ENCODE data around the gene GREB1L. TPM values are rescaled to one million over a fixed set of nuclear protein-coding genes. Genes with fewer than 3 reads are reported as not detected.
"Not testable (repeated sequence)": the region's sequence is repeated elsewhere in the genome, so short reads cannot be mapped to it uniquely, and the experiment has no call there.

Gene GREB1L
- total RNA-seq, 2 donors from 2014 or later = 0.52 to 3.0 TPM

- Histone ChIP-seq H3K9me3 (no peaks in the 10 kb centered on the region), H3K4me3 (no peak overlapping the region), H3K27ac (no peak overlapping the region), H3K27me3 (no peaks in the 10 kb centered on the region), H3K4me1 (no peaks in the 10 kb centered on the region), H3K36me3 (replicated peaks in 1 of 2; ENCODE audit: insufficient read depth in 1 of 2, low read depth in 2 of 2) (no peaks in the 10 kb centered on the region)
- ATAC-seq (no peak), DNase-seq (no peak)
- WGBS, 2 donors = 87 to 92% methylated on average over 2 of the region's 2 CpGs
- intact Hi-C loops (cut with DNase I) = no loop called here
- no peak for TF ChIP-seq CTCF (IDR thresholded peaks at IDR 0.05)
- TF ChIP-seq POLR2A (IDR thresholded peaks at IDR 0.05) = no peak
Measured at GRCh38 chr18:21366896-21367295, 124.9 kb downstream of the GREB1L start.

GRCh38 chr18:21369146-21369545, 127.1 kb downstream of the GREB1L start:
- no peak overlapping the region for H3K4me3 ChIP-seq
- H3K27me3 ChIP-seq = no peaks in the 10 kb centered on the region
- no peak overlapping the region for H3K27ac ChIP-seq
- intact Hi-C loops (cut with DNase I) = no loop called here
- H3K4me1 ChIP-seq = no peaks in the 10 kb centered on the region
- H3K36me3 ChIP-seq (replicated peaks in 1 of 2; ENCODE audit: insufficient read depth in 1 of 2, low read depth in 2 of 2) = no peaks in the 10 kb centered on the region
- no peak for ATAC-seq
- WGBS, 2 donors = 44 to 54% methylated on average over 4 of the region's 4 CpGs
- no peak for TF ChIP-seq POLR2A (IDR thresholded peaks at IDR 0.05)
- no peak for TF ChIP-seq CTCF (IDR thresholded peaks at IDR 0.05)
- H3K9me3 ChIP-seq = no peaks in the 10 kb centered on the region
- no peak for DNase-seq

GRCh38 chr18:21369597-21369996, 127.6 kb downstream of the GREB1L start:
- H3K27ac ChIP-seq; H3K36me3 ChIP-seq (replicated peaks in 1 of 2; ENCODE audit: insufficient read depth in 1 of 2, low read depth in 2 of 2); H3K4me3 ChIP-seq; H3K9me3 ChIP-seq; ATAC-seq; H3K27me3 ChIP-seq; intact Hi-C loops (cut with DNase I); H3K4me1 ChIP-seq; DNase-seq: not testable (repeated sequence)
- 91 to 98% methylated on average over 7 of the region's 7 CpGs for WGBS, 2 donors

- Histone ChIP-seq H3K9me3 (no peaks in the 10 kb centered on the region), H3K36me3 (replicated peaks in 1 of 2; ENCODE audit: insufficient read depth in 1 of 2, low read depth in 2 of 2) (no peaks in the 10 kb centered on the region), H3K4me1 (no peaks in the 10 kb centered on the region), H3K27ac (no peak overlapping the region), H3K4me3 (no peak overlapping the region), H3K27me3 (no peaks in the 10 kb centered on the region)
- WGBS, 2 donors = 74 to 85% methylated on average over 1 of the region's 1 CpG
- DNase-seq (no peak), ATAC-seq (no peak)
- intact Hi-C loops (cut with DNase I) = no loop called here
- no peak for TF ChIP-seq CTCF (IDR thresholded peaks at IDR 0.05)
- TF ChIP-seq POLR2A (IDR thresholded peaks at IDR 0.05) = no peak
Measured at GRCh38 chr18:21383031-21383430, 141.0 kb downstream of the GREB1L start.

GRCh38 chr18:21386523-21387240, 144.7 kb downstream of the GREB1L start:
- H3K4me3 ChIP-seq = no peak overlapping the region
- TF ChIP-seq CTCF (IDR thresholded peaks at IDR 0.05) (no peak), POLR2A (IDR thresholded peaks at IDR 0.05) (no peak)
- DNase-seq (no peak), ATAC-seq (no peak)
- H3K4me1 ChIP-seq = no peaks in the 10 kb centered on the region
- intact Hi-C loops (cut with DNase I) = no loop called here
- no peak overlapping the region for H3K27ac ChIP-seq
- no peaks in the 10 kb centered on the region for H3K27me3 ChIP-seq
- WGBS, 2 donors = 75 to 80% methylated on average over 11 of the region's 11 CpGs
- H3K36me3 ChIP-seq (replicated peaks in 1 of 2; ENCODE audit: insufficient read depth in 1 of 2, low read depth in 2 of 2) = no peaks in the 10 kb centered on the region
- H3K9me3 ChIP-seq = no peaks in the 10 kb centered on the region
